ENCODE measurements around the gene COL9A3. TPM values are rescaled to one million over a fixed set of nuclear protein-coding genes. Genes with fewer than 3 reads are reported as not detected.

Gene COL9A3
- total RNA-seq, 5 donors from 2014 or later (not counting 1 experiment from before 2014, with no cell fraction given): 0.51 to 2.1 (median 0.75) TPM; not detected in 1

GRCh38 chr20:62884556-62884955 is 67.7 kb downstream of the COL9A3 start:
- 100% methylated on average over 1 of the region's 8 CpGs for WGBS (ENCODE audit: insufficient coverage)
- no peak overlapping the region for H3K4me3 Mint-ChIP-seq
- no peaks in the 10 kb centered on the region for H3K9me3 Mint-ChIP-seq
- ATAC-seq (replicated peaks in 1 of 4) (no peak), DNase-seq (no peak)
- peaks cover 0 to 17% (median 2%) of the 10 kb centered on the region in 3 donors for H3K4me1 Mint-ChIP-seq
- H3K27me3 Mint-ChIP-seq: no peaks in the 10 kb centered on the region
- ChIA-PET CTCF (no interaction called here), POLR2A (no interaction called here)
- H3K4me1 ChIP-seq (ENCODE audit: control insufficient read depth in 1 of 2, extremely low read depth in 1 of 2, insufficient read depth in 2 of 2, low read length in 2 of 2): peaks cover 0 to 4% of the 10 kb centered on the region in 2 experiments
- no peaks in the 10 kb centered on the region for H3K27me3 ChIP-seq (replicated peaks in 1 of 2; ENCODE audit: control insufficient read depth in 2 of 2, extremely low read depth in 1 of 2, insufficient read depth in 2 of 2, low read length in 1 of 2)
- H3K36me3 Mint-ChIP-seq: peaks cover 30% of the 10 kb centered on the region
- H3K27ac Mint-ChIP-seq: no peak overlapping the region
- H3K9me3 ChIP-seq: no peaks in the 10 kb centered on the region
- no peak overlapping the region for H3K27ac ChIP-seq (ENCODE audit: low read length)
- H3K4me3 ChIP-seq (ENCODE audit: control insufficient read depth in 1 of 2, extremely low read depth in 1 of 2, low read length in 1 of 2): no peak overlapping the region
- H3K36me3 ChIP-seq (ENCODE audit: control insufficient read depth in 2 of 2, extremely low read depth in 1 of 2, insufficient read depth in 1 of 2, low read length in 1 of 2): peaks cover 50 to 52% of the 10 kb centered on the region in 2 donors

GRCh38 chr20:62885046-62885895 is 68.4 kb downstream of the COL9A3 start:
- 93% methylated on average over 11 of the region's 20 CpGs for WGBS (ENCODE audit: insufficient coverage)
- CTCF ChIA-PET: no interaction called here
- DNase-seq (no peak), ATAC-seq (replicated peaks in 1 of 4) (no peak)
- Mint-ChIP-seq H3K27ac (peak overlapping the region in 1 of 2 donors; percentile 23), H3K4me3 (no peak overlapping the region), H3K36me3 (peaks cover 33% of the 10 kb centered on the region), H3K9me3 (no peaks in the 10 kb centered on the region), H3K27me3 (no peaks in the 10 kb centered on the region), H3K4me1 (peaks cover 0 to 20% (median 2%) of the 10 kb centered on the region in 3 donors)
- Histone ChIP-seq H3K9me3 (no peaks in the 10 kb centered on the region), H3K4me3 (ENCODE audit: control insufficient read depth in 1 of 2, extremely low read depth in 1 of 2, low read length in 1 of 2) (no peak overlapping the region), H3K27me3 (replicated peaks in 1 of 2; ENCODE audit: control insufficient read depth in 2 of 2, extremely low read depth in 1 of 2, insufficient read depth in 2 of 2, low read length in 1 of 2) (no peaks in the 10 kb centered on the region), H3K27ac (ENCODE audit: low read length) (no peak overlapping the region), H3K4me1 (ENCODE audit: control insufficient read depth in 1 of 2, extremely low read depth in 1 of 2, insufficient read depth in 2 of 2, low read length in 2 of 2) (peaks cover 0 to 4% of the 10 kb centered on the region in 2 experiments), H3K36me3 (ENCODE audit: control insufficient read depth in 2 of 2, extremely low read depth in 1 of 2, insufficient read depth in 1 of 2, low read length in 1 of 2) (peaks cover 49 to 54% of the 10 kb centered on the region in 2 donors)
- POLR2A ChIA-PET: no interaction called here

GRCh38 chr20:62885896-62886708 is 69.3 kb downstream of the COL9A3 start:
- Mint-ChIP-seq H3K4me3 (no peak overlapping the region), H3K36me3 (peaks cover 40% of the 10 kb centered on the region), H3K4me1 (peaks cover 5 to 28% (median 7%) of the 10 kb centered on the region in 3 donors), H3K9me3 (no peaks in the 10 kb centered on the region), H3K27me3 (no peaks in the 10 kb centered on the region), H3K27ac (peak overlapping the region in 1 of 2 donors; percentile 23)
- Histone ChIP-seq H3K4me3 (ENCODE audit: control insufficient read depth in 1 of 2, extremely low read depth in 1 of 2, low read length in 1 of 2) (no peak overlapping the region), H3K27ac (ENCODE audit: low read length) (no peak overlapping the region), H3K27me3 (replicated peaks in 1 of 2; ENCODE audit: control insufficient read depth in 2 of 2, extremely low read depth in 1 of 2, insufficient read depth in 2 of 2, low read length in 1 of 2) (no peaks in the 10 kb centered on the region), H3K4me1 (ENCODE audit: control insufficient read depth in 1 of 2, extremely low read depth in 1 of 2, insufficient read depth in 2 of 2, low read length in 2 of 2) (peaks cover 4 to 13% of the 10 kb centered on the region in 2 experiments), H3K36me3 (ENCODE audit: control insufficient read depth in 2 of 2, extremely low read depth in 1 of 2, insufficient read depth in 1 of 2, low read length in 1 of 2) (peaks cover 42 to 58% of the 10 kb centered on the region in 2 donors), H3K9me3 (no peaks in the 10 kb centered on the region)
- no peak for DNase-seq
- ChIA-PET CTCF (no interaction called here), POLR2A (no interaction called here)
- WGBS (ENCODE audit: insufficient coverage): 90% methylated on average over 18 of the region's 23 CpGs
- peak in 1 of 4 experiments; percentile 16 for ATAC-seq (replicated peaks in 1 of 4)

GRCh38 chr20:62886709-62887058 is 69.8 kb downstream of the COL9A3 start:
- Histone ChIP-seq H3K27ac (ENCODE audit: low read length) (no peak overlapping the region), H3K9me3 (no peaks in the 10 kb centered on the region), H3K4me1 (ENCODE audit: control insufficient read depth in 1 of 2, extremely low read depth in 1 of 2, insufficient read depth in 2 of 2, low read length in 2 of 2) (peaks cover 7 to 18% of the 10 kb centered on the region in 2 experiments), H3K4me3 (ENCODE audit: control insufficient read depth in 1 of 2, extremely low read depth in 1 of 2, low read length in 1 of 2) (no peak overlapping the region), H3K27me3 (replicated peaks in 1 of 2; ENCODE audit: control insufficient read depth in 2 of 2, extremely low read depth in 1 of 2, insufficient read depth in 2 of 2, low read length in 1 of 2) (no peaks in the 10 kb centered on the region), H3K36me3 (ENCODE audit: control insufficient read depth in 2 of 2, extremely low read depth in 1 of 2, insufficient read depth in 1 of 2, low read length in 1 of 2) (peaks cover 36 to 59% of the 10 kb centered on the region in 2 donors)
- WGBS (ENCODE audit: insufficient coverage): 100% methylated on average over 3 of the region's 7 CpGs
- ChIA-PET CTCF (interaction anchor here in 1 of 2 donors (0.6 kb wide), 1 partner anchor 550 kb away, joined by 5 read pairs; no protein-coding TSS in a partner anchor), POLR2A (no interaction called here)
- DNase-seq: no peak
- H3K9me3 Mint-ChIP-seq: no peaks in the 10 kb centered on the region
- no peak overlapping the region for H3K27ac Mint-ChIP-seq
- ATAC-seq (replicated peaks in 1 of 4): no peak
- peaks cover 7 to 33% (median 13%) of the 10 kb centered on the region in 3 donors for H3K4me1 Mint-ChIP-seq
- peaks cover 41% of the 10 kb centered on the region for H3K36me3 Mint-ChIP-seq
- no peaks in the 10 kb centered on the region for H3K27me3 Mint-ChIP-seq
- no peak overlapping the region for H3K4me3 Mint-ChIP-seq

GRCh38 chr20:62887152-62887859 is 70.5 kb downstream of the COL9A3 start:
- Histone ChIP-seq H3K4me1 (ENCODE audit: control insufficient read depth in 1 of 2, extremely low read depth in 1 of 2, insufficient read depth in 2 of 2, low read length in 2 of 2) (peaks cover 13 to 24% of the 10 kb centered on the region in 2 experiments), H3K27me3 (replicated peaks in 1 of 2; ENCODE audit: control insufficient read depth in 2 of 2, extremely low read depth in 1 of 2, insufficient read depth in 2 of 2, low read length in 1 of 2) (no peaks in the 10 kb centered on the region), H3K9me3 (no peaks in the 10 kb centered on the region), H3K36me3 (ENCODE audit: control insufficient read depth in 2 of 2, extremely low read depth in 1 of 2, insufficient read depth in 1 of 2, low read length in 1 of 2) (peaks cover 38 to 63% of the 10 kb centered on the region in 2 donors), H3K27ac (ENCODE audit: low read length) (no peak overlapping the region), H3K4me3 (ENCODE audit: control insufficient read depth in 1 of 2, extremely low read depth in 1 of 2, low read length in 1 of 2) (no peak overlapping the region)
- H3K4me3 Mint-ChIP-seq: no peak overlapping the region
- CTCF ChIA-PET: interaction anchor here in 1 of 2 donors (0.6 to 1.0 kb wide), 2 partner anchors 14 to 549 kb away, joined by 5 read pairs; no protein-coding TSS in a partner anchor
- peak overlapping the region in 1 of 2 donors; percentile 39 for H3K27ac Mint-ChIP-seq
- H3K4me1 Mint-ChIP-seq: peaks cover 7 to 40% (median 19%) of the 10 kb centered on the region in 3 donors
- H3K36me3 Mint-ChIP-seq: peaks cover 40% of the 10 kb centered on the region
- peak; percentile 36 to 50 (median 41) for ATAC-seq (replicated peaks in 1 of 4)
- peak in 28 of 35 experiments; percentile 14 to 52 (median 36) for DNase-seq
- WGBS (ENCODE audit: insufficient coverage): 73% methylated on average over 8 of the region's 13 CpGs
- H3K27me3 Mint-ChIP-seq: no peaks in the 10 kb centered on the region
- POLR2A ChIA-PET: no interaction called here
- H3K9me3 Mint-ChIP-seq: no peaks in the 10 kb centered on the region

- no peak for DNase-seq
- no peaks in the 10 kb centered on the region for H3K27me3 Mint-ChIP-seq
- no peak for ATAC-seq (replicated peaks in 1 of 4)
- H3K27me3 ChIP-seq (replicated peaks in 1 of 2; ENCODE audit: control insufficient read depth in 2 of 2, extremely low read depth in 1 of 2, insufficient read depth in 2 of 2, low read length in 1 of 2): no peaks in the 10 kb centered on the region
- whole genome bisulfite sequencing (ENCODE audit: insufficient coverage): 96% methylated on average over 6 of the region's 7 CpGs
- H3K4me1 Mint-ChIP-seq: peaks cover 7 to 45% (median 25%) of the 10 kb centered on the region in 3 donors
- CTCF ChIA-PET: interaction anchor here in 1 of 2 donors (1.0 kb wide), 1 partner anchor 14 kb away, joined by 5 read pairs; no protein-coding TSS in a partner anchor
- H3K27ac Mint-ChIP-seq: peak overlapping the region in 1 of 2 donors; percentile 39
- H3K9me3 Mint-ChIP-seq: no peaks in the 10 kb centered on the region
- no peak overlapping the region for H3K4me3 ChIP-seq (ENCODE audit: control insufficient read depth in 1 of 2, extremely low read depth in 1 of 2, low read length in 1 of 2)
- POLR2A ChIA-PET: no interaction called here
- H3K4me3 Mint-ChIP-seq: no peak overlapping the region
- H3K27ac ChIP-seq (ENCODE audit: low read length): no peak overlapping the region
- peaks cover 18 to 27% of the 10 kb centered on the region in 2 experiments for H3K4me1 ChIP-seq (ENCODE audit: control insufficient read depth in 1 of 2, extremely low read depth in 1 of 2, insufficient read depth in 2 of 2, low read length in 2 of 2)
- H3K9me3 ChIP-seq: no peaks in the 10 kb centered on the region
- peaks cover 45% of the 10 kb centered on the region for H3K36me3 Mint-ChIP-seq
- peaks cover 38 to 68% of the 10 kb centered on the region in 2 donors for H3K36me3 ChIP-seq (ENCODE audit: control insufficient read depth in 2 of 2, extremely low read depth in 1 of 2, insufficient read depth in 1 of 2, low read length in 1 of 2)
These were observed 71.0 kb downstream of the COL9A3 start for GRCh38 chr20:62887860-62888239.
